Jurkat, Clone E6-1 (cell line): ENCODE results near the gene NPRL2.
A peak's percentile ranks its signal among the peaks of the same experiment; 100 is the strongest.

ENCODE experiments used
- DNase-seq: peaks from one replicate; pipeline ENCODE4 v3.0.0-alpha.2; 2011; ENCODE audit warnings: low read depth, low spot score
- H3K4me3 ChIP-seq: 2 replicates; pipeline ENCODE4 v1.5.1; 2011; ENCODE audit warnings: mild to moderate bottlenecking, low read length, control low read depth, moderate library complexity

NPRL2 gene

GRCh38 chr3:50297896-50298725, 52.5 kb downstream of the NPRL2 start:
- DNase-seq: no peak
- H3K4me3 ChIP-seq: peak overlapping the region; percentile 94

DNA sequence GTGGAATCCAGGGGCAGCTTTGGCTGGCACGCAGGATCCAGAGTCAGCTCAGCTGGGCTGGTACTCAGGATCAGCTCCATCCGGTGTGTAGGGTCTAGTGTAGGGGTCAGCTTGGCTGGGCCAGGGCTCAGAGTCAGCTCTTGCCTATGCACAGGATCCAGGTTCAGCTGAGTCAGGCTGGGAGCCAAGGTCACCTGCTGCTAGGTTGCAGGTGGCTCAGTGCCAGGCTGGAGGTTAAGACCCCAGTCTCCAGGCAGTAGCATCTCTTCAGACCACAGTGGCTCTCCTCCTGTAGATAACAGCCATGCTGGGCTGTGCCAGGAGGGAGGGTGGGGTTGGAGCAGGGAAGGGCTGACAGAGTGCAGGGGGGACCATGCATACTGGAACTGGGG, 53.2 kb downstream of the NPRL2 start:
- no peak for DNase-seq
- H3K4me3 ChIP-seq: no peak overlapping the region
